ENCODE data around the gene RAD51B.

Gene RAD51B

GRCh38 chr14:68547305-68548193 is 728.0 kb downstream of the RAD51B start:
- DNase-seq: no peak

GRCh38 chr14:68548194-68549076 is 728.9 kb downstream of the RAD51B start:
- no peak for DNase-seq

GRCh38 chr14:68550338-68550715 is 730.7 kb downstream of the RAD51B start:
- no peak for DNase-seq

- no peak for DNase-seq
Observed at GRCh38 chr14:68551045-68551683, 731.6 kb downstream of the RAD51B start.

DNA sequence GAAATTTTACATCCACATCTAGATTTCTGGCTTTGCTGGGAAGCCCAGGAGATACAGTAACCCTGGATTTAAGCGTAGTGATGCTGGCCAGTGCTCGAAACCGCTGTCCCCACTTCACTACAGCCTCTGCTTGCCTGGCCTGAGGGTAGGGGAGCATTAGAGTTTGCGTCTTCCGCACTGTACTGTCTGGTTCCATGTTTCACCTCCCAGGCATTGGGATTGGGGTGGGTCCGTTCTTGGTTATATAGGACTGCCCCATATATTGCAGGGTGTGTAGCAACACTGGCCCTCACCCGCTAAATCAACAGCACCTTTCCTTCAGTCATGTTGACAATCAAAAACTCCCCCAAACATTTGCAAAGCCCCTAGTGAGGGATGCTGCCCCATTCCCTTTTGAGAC is 732.5 kb downstream of the RAD51B start:
- DNase-seq: no peak

- DNase-seq: no peak
Observed at GRCh38 chr14:68552602-68553001, 733.0 kb downstream of the RAD51B start.

DNA sequence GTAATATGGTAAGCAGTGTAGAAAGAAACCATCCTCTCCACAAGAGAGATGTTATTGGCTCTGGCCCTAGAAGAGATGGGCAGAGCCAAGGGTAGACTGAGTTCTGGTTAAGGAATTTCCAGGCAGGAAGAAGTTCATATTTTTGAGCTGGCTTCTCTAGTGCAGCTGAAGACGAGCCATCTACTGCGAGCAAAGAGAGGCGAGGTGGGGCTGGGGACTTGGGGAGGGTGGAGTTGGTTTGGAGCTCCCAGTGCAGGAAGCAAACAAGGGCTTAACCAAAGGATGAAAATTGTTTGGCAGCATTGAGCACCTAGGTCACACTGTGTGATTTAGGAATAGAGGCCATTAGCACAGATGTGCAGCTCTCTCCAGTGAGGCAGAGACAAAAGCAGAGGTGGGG is 733.7 kb downstream of the RAD51B start:
- no peak for DNase-seq

DNA sequence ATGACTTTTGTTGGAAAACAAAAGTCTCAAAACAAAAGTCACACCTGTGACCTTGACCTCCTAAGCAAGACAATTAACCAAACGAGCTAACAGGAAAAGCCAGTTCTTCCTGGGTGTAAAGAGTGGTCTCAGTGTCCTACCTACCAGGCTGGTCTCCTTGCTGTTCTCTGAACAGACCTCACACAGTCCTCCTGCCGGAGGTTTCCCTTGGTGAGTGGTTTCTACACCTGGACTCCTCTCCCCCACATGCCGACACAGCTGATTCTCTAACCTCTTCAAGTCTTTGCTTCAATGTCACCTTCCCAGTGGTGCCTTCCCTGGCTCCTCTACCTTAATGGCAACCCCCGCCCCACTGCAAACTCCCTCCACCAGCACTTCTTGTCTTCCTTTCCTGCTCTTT is 734.7 kb downstream of the RAD51B start:
- DNase-seq: no peak

DNA sequence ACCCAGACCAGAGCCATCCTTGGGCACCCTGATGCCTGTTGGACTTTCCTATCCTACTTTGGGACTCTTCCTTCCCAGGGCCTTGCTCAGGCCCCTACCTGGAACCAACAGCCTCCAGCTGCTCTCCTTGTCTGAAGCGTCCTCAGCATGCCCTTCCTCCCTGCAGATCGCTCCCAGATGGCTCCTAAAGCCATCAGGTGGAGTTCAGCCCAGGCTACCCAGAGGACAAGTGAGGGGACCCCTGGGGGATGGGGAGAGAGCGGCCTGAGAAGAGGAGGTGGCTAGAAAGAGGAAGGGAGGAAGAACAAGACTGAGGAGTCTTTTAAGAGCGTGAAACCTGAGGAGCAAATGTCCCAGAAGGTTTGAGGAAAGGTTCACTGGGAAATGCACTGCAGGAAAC is 736.7 kb downstream of the RAD51B start:
- DNase-seq: no peak

GRCh38 chr14:68557648-68558047 is 738.1 kb downstream of the RAD51B start:
- no peak for DNase-seq

DNA sequence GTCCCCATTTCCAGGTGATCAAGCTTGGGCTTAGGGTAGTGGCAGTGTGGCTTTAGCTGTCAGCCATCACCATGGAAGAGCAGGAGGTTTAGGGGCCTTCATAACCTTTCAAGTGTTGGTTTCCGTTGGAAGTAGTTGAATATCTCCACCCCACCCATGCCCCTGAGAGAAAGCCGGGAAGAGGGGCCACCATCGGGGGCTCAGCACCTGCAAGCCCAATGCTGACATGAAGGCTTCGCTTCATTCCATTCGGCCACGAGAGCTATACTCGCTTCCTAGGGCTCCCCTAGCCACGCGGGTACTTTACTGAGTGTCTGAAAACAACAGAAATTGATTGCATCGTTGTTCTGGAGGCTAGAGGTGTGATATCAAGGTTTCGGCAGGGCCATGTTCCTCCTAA is 738.5 kb downstream of the RAD51B start:
- DNase-seq: no peak

GRCh38 chr14:68559949-68560348 is 740.4 kb downstream of the RAD51B start:
- no peak for DNase-seq

DNA sequence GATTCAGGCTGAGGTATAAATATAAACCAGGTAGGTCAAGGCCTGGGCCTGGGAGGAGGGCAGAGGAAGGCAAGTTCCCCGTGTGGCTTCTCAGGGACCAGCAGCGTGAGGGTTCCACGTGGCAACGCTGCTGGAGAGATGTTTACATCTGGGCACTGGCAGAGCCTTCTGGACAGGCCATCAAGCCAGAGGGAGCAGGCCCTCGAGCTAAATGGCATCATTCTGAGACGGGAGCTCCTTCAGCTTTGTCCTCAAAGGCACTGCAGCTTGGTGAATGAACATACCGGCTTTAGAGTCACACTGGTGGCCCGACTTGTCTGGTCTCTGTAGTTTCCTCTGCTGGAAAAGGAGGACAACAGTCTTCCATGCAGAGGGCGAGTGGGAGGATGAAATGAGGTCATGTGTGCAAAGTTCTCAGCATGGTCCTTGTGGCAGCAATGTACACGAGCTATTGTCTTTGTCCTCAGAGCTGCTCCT is 742.0 kb downstream of the RAD51B start:
- DNase-seq: no peak

DNA sequence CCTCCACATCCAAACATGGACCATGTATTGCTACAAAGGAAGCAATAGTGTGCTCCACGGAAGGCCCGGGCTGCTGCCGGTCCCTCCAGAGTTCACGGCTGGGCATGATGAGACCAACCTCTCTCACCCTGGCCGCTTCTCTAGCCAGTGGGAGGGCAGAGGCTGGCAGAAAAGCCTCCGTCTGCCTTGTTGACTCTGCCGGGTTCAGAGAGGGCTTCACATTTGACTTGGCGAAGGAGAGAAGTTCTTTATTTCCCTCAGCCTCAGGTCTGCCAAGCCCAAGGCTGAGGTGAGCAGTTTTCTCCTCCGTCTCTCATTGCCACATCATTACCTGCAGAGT is 743.3 kb downstream of the RAD51B start:
- no peak for DNase-seq

- no peak for DNase-seq
Observed at GRCh38 chr14:68563251-68564131, 743.9 kb downstream of the RAD51B start.

DNA sequence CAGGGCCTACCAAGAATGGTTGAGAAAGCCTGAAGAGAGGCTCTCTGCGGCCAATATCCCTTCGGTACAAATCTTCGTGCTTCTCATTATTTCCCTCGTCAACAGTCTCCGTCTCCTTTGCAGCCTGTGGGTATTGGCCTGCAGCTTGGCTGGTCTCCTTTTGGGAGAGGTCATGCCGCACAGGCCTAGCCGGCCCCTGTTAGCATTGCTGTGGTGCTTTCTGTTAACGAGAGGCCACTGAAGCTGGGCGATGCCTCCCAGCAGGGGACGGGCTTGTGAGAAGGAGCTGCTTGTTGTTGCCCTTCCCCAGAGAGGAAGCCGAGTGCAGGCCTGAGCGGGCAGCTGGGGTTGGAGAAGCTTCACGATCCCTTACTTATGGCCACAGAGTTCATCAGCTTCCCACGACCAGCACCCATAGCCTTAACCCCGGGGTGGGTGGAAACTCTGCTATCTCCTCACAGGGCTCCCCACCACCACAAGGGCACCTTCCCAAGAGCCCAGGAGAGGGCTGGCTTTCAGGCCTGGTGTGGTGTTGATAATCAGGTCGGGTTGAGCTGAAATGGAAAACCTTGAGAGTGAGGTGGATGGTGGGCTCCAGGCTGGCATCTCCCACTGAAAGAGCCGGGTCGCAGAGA is 744.7 kb downstream of the RAD51B start:
- no peak for DNase-seq

DNA sequence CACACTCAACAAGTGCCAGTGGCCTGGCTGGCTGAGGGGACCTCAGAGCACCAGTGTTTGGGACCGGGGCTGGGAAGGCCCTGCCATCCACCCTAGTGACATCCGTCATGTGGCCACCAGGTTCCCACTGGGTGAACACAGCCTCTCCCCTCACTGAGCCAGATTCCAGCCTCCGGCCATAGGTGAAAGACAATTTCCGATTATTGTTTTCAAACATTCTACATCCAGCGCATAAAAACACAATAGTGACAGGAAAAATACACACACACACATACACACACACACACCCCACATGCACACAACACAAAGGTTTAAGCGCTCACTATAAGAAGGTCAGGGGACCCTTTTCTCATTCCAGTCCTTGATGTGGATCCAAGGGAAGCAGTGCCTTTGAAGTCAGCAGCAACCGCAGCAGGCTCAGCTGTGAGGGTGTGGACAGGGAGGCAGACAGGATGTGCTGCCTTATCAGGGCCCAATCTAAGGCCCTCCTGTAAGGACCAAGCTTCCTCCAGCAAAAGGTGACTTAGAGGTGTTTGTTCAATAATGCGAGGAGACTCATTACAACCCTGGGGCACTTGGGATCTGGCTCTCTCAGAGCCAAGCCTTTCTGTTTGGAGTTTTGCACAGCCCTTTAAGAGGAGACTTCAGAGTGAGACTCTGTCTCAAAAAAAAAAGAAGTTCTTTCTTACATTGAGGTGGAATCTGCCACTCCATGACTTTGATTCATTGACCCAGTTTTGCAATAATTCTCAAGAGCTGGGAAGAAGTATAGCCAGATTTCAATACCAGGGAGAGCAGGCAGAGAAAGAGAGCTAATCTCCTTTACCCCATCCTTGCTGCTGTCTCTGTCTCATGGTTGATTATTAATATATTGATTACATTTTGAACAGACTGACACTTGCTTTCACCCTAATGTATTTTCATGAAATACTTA is 745.5 kb downstream of the RAD51B start:
- no peak for DNase-seq

GRCh38 chr14:68566075-68566474 is 746.5 kb downstream of the RAD51B start:
- no peak for DNase-seq

GRCh38 chr14:68568907-68569897 is 749.6 kb downstream of the RAD51B start:
- no peak for DNase-seq
